Peyer's patch (tissue), 4 donors: ENCODE data around the gene UBE3C.

Experiments
- POLR2A ChIP-seq, 2 donors: fragments of 450-650 bp; IDR thresholded peaks; one replicate each; pipeline ENCODE4 v1.5.1; 2017; ENCODE audit warnings: antibody characterized with exemption in 2 of 2, mild to moderate bottlenecking in 2 of 2, moderate library complexity in 2 of 2
- TF ChIP-seq, protein P1 (sequence below), 6 experiments: fragments of 450-650 bp in 4 of 6; fragments of 200-600 bp in 2 of 6; sonication (generic) in 1 of 6; IDR thresholded peaks; one replicate each; pipeline ENCODE4 v1.5.1; 2017 to 2019; ENCODE audit warnings: antibody characterized with exemption in 6 of 6, mild to moderate bottlenecking in 3 of 6, moderate library complexity in 1 of 6

DNA sequence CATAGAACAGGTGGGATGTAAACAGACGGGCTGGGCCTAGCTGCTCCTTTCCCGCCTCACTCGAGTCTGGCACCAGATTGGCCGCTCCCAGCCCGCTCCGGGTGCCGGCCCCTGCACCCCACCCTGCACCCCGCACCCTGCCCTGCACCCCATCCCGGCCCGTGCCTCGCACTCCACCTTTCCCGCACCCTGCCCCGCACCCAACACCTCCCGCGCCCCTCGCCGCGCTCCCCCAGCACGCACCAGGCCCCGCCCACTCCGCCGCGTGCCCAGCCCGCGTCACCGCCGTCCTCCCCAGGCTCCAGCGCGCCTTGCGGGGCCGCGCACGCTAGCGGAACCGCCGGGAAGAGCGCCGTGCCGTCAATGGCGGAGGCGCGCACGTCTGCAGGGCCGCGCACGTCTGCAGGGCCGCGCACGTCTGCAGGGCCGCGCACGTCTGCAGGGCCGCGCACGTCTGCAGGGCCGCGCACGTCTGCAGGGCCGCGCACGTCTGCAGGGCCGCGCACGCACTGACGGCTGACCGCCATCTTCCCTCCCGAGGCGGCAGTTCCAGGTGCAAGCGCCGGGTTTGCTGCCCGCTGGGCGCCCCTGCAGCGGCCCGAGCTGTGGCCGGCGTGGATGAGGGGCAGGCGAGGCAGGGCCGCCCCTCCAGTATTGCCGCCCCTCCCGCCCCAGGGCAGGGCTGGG, at the start of gene UBE3C:
- TF ChIP-seq, protein P1, sequence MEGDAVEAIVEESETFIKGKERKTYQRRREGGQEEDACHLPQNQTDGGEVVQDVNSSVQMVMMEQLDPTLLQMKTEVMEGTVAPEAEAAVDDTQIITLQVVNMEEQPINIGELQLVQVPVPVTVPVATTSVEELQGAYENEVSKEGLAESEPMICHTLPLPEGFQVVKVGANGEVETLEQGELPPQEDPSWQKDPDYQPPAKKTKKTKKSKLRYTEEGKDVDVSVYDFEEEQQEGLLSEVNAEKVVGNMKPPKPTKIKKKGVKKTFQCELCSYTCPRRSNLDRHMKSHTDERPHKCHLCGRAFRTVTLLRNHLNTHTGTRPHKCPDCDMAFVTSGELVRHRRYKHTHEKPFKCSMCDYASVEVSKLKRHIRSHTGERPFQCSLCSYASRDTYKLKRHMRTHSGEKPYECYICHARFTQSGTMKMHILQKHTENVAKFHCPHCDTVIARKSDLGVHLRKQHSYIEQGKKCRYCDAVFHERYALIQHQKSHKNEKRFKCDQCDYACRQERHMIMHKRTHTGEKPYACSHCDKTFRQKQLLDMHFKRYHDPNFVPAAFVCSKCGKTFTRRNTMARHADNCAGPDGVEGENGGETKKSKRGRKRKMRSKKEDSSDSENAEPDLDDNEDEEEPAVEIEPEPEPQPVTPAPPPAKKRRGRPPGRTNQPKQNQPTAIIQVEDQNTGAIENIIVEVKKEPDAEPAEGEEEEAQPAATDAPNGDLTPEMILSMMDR (IDR thresholded peaks at IDR 0.05), result no peak
- peak; percentile 47 to 66 for TF ChIP-seq POLR2A (IDR thresholded peaks at IDR 0.05)
